HTR-8/SVneo (cell line): ENCODE results near the gene NRDE2.

Experiments used
- DNase-seq: peaks from one replicate; pipeline ENCODE4 v3.0.0; 2011; ENCODE audit warnings: low spot score, mixed read lengths; ENCODE audit not compliant: insufficient read length
- FAIRE-seq: peaks from 2 replicates; lab custom pipeline; 2011; peaks lifted over from hg19 to GRCh38; lab: Jason Lieb, UNC

The NRDE2 gene

GRCh38 chr14:90301122-90301521 is 30.6 kb downstream of the NRDE2 start:
- DNase-seq (no peak), FAIRE-seq (no peak)

DNA sequence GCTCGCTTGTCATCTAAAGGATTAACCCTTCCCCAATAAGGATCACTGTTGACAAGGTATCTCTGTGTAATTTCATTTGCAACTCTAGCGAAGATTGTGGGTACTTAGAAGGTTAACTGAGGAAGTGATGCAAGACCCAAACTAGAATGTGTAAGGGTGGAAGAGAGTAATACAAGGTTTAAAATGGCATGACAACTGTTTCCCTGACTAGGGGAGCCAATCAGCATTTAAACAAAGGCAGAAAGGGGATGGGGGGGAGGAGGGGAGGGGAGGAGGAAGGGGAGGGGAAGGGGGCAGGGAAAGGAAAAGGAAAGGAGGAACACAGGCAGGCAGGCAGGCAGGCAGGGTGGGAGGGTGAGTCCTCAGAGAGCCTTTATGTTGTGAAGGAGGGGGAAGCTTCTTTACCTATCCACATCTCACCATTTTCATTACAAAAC is 31.1 kb downstream of the NRDE2 start:
- FAIRE-seq = no peak
- no peak for DNase-seq

GRCh38 chr14:90299408-90299807 is 32.3 kb downstream of the NRDE2 start:
- no peak for DNase-seq
- no peak for FAIRE-seq

DNA sequence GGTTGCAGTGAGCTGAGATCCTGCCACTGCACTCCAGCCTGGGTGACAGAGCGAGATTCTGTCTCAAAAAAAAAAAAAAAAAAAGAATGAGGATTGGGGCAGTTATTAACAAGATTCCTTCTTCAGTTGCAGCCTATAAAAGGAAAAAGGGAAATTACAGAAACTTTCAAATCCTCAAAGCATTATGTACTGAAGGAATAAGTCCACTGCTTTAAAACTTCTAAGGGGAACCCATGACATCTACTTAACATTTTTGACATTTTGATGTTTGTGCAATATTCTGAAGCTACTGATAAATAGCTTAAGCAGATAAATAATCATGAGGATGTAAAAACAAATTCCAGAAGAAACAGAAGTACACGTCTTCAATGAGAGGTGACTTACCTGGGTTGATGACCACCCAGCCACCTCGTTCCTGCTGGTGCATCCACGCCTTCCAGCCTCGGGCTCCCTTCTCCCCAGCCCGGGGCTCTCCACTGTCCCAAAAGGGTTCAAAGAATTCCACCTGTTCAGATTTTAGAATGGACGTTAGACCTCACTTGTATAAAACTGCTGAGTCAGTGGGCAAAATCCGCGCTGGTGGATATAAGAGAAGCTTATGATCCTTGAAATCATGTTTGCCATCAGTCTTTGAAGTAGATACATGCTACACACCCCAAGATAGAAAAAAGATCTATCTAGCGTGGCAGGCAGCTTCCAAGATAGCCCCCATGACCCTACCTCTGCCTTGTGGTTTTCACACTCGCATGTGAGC is 33.7 kb downstream of the NRDE2 start:
- FAIRE-seq (no peak), DNase-seq (no peak)

DNA sequence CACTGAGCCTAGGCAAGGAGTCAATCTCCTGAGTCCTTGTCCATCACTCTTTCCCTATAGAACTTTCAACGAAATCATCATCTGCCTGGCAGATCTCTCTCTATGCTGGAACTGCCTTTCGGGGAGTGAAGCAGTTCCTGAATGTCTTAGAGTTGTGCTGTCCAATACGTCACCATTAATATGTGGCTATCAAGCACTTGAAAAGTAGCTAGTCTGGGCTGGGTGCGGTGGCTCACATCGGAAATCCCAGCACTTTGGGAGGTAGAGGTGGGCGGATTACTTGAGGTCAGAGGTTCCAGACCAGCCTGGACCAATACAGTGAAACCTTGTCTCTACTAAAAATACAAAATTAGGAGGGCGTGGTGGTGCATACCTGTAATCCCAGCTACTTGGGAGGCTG is 35.1 kb downstream of the NRDE2 start:
- DNase-seq = no peak
- FAIRE-seq = no peak

- DNase-seq = no peak
- FAIRE-seq = no peak
These were observed 35.7 kb downstream of the NRDE2 start for GRCh38 chr14:90295870-90296516.

- FAIRE-seq = no peak
- DNase-seq = no peak
These were observed 36.9 kb downstream of the NRDE2 start for GRCh38 chr14:90294872-90295271.

GRCh38 chr14:90293766-90294730 is 37.7 kb downstream of the NRDE2 start:
- no peak for DNase-seq
- no peak for FAIRE-seq

DNA sequence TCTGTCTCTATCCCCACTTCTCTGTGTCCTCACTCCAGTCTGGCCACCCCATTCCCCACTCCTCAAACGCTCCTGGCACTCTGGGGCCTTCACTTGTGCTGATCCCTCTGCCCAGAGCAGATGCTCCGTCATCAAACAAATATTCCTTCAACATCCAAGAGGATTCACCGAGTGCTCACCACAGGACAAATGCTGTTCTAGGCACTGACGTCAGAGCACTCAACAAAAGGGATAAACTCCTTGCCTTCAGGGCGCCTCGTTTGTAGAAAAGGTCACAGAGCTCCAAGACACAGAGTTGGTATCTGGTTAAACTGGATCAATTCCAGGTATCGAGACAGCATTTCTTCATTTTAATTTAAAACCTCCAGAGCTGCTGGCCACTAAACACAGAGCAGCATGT is 40.0 kb downstream of the NRDE2 start:
- no peak for FAIRE-seq
- no peak for DNase-seq

- FAIRE-seq (no peak), DNase-seq (no peak)
These were observed 41.3 kb downstream of the NRDE2 start for GRCh38 chr14:90290337-90291011.

DNA sequence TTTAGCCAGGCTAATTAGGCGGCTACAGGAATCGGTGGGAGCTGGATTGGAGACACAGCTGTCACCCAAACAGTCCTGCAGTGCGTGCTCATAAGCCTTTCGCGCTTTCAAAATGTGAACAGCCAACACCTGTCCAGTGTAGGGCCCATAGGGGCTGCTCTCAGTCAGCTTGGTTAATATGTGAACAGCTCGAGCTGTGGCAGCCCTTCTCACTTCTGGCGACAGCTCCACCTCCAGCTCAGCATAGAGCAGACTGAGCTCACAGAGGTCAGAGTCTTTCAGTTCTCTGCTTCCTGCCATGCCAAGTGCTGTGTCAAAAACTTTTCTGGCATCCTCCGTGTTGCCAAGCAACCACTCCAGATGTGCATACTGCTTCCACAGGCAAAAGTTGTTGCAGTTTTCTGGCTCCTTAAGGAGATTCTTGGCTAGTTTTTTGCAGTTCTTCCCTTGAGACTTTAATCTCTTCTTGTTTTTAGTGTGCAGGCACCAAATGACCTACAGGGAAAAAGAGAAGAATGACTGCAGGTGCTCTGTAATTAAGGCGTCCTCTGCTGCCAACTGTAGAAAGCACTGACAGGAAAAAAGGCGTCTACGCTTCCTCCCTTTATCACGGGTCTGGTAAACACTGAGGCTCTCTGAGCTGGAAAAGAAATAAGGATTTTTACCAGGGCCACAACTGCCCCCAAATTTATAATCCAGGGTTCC is 42.9 kb downstream of the NRDE2 start:
- FAIRE-seq (no peak), DNase-seq (no peak)

- FAIRE-seq (no peak), DNase-seq (no peak)
These were observed 44.0 kb downstream of the NRDE2 start for GRCh38 chr14:90287791-90288190.

GRCh38 chr14:90281756-90282155 is 50.0 kb downstream of the NRDE2 start:
- FAIRE-seq (no peak), DNase-seq (no peak)

GRCh38 chr14:90281261-90281660 is 50.5 kb downstream of the NRDE2 start:
- FAIRE-seq (peak; percentile 90), DNase-seq (peak; percentile 63)

DNA sequence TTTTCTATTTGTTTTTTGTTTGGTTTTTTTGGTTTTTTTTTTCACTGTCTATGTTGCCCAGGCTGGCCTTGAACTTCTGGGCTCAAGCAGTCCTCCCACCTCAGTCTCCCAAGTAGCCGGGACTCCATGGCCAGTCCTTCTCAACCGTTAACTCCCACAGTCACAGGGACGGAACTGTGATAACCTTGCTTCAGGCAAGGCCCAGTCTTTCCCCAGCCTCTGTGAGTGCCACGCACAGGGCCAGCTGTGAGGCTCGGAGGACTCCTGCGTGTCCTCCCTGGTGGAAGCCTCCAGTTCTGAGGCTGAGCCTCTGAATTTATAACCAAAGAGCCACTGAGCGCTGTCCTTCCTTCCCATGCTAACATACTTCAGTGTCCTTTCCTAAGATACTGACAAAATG is 51.6 kb downstream of the NRDE2 start:
- no peak for FAIRE-seq
- no peak for DNase-seq

DNA sequence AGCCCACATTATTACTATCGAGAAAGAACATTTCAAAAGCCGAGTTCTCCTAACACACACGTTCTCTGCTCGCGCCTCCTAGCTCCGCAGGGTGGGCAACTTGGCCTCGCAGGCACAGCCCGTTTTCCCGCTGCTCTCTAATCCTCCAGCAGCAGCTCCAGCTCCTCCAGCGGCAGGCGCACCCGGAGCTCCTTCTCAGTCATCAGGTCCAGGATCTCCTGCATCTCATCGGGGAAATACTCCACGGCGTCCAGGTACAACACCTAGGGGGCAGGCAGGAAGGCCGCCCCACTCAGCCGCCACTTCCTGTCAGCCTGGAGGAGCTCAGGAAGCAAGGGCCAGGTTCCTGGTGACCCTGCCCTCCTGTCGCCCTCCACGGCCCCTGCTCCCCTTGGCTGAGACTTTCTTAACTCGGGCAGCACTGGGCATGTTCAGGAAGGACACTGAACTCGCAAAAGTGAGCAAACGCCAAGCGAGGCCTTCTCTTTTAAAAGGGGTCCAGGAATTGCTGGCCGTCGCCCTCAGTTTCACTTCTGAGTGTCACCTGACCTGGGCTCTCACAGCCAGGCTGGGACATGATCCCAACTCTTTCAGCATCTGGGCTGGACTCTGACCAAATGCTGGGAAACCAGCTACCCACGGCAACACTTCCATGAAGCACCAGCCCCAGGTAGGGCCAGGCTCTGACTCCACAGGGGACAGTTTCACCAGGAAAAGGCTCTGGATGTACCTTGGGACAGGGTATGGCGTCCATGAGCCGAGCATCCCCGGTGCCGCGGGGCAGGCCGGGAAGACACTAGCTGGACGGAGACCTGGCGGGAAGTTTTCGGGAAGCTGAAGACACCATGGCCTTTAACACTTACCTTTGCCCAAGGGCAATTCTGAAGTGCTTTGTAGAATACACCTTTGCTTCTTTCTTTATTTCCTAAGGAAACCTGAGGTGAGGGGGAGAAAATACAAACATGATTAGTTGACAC is 53.3 kb downstream of the NRDE2 start:
- FAIRE-seq = no peak
- DNase-seq = no peak

DNA sequence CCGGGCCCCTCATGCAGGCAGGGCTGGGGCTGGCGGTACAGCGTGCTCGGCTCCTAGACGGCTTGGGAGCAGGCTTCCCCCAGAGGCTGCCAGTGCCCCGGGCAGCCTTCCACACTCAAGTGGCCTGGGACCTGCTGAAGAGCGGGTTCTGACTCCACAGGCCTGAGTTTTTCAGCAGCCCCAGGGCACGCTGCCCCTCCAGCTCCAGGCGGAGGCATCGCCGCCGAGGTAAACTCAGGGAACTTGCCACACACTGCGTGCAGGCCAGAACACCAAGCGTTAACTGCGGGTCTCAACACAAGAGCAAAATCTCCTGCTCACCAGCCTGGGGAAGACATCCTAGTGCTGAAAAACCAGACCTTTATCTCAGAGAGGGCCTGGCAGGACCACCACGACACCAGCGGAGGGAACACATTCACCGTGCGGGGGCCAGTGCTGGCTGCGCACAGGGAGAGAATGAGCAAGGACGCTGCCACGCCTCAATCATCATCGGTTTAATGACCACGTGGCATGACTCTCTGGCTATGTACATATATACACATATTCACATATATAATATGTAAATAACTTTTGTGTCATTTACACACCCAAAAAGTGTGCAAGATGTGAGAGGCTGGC is 54.1 kb downstream of the NRDE2 start:
- no peak for FAIRE-seq
- DNase-seq = no peak
